ENCODE measurements around the gene CTDNEP1.

CTDNEP1 gene

GRCh38 chr17:7226721-7227710 lies 24.5 kb downstream of the CTDNEP1 start:
- no peak for DNase-seq

- no peak for DNase-seq
Observed at GRCh38 chr17:7225711-7226331, 25.7 kb downstream of the CTDNEP1 start.

- DNase-seq = no peak
Observed at GRCh38 chr17:7224661-7225111, 26.8 kb downstream of the CTDNEP1 start.

- DNase-seq = no peak
Observed at GRCh38 chr17:7224110-7224509, 27.4 kb downstream of the CTDNEP1 start.

GRCh38 chr17:7223375-7223774 lies 28.2 kb downstream of the CTDNEP1 start:
- no peak for DNase-seq

GRCh38 chr17:7222972-7223292 lies 28.6 kb downstream of the CTDNEP1 start:
- DNase-seq = no peak

GRCh38 chr17:7222093-7222971 lies 29.2 kb downstream of the CTDNEP1 start:
- DNase-seq = no peak

- no peak for DNase-seq
Observed at GRCh38 chr17:7221278-7222092, 30.0 kb downstream of the CTDNEP1 start.

GRCh38 chr17:7220593-7221277 lies 30.8 kb downstream of the CTDNEP1 start:
- DNase-seq = peak; percentile 73

GRCh38 chr17:7219812-7220592 lies 31.5 kb downstream of the CTDNEP1 start, which contains the start of the genes ACADVL and DLG4:
Gene ACADVL (plus strand): TSS chr17:7219938. CDS start chr17:7219985, 47 bp downstream.
Gene DLG4 (minus strand): TSS chr17:7219836.
- peak; percentile 87 for DNase-seq

GRCh38 chr17:7219229-7219811 lies 32.2 kb downstream of the CTDNEP1 start:
- no peak for DNase-seq

GRCh38 chr17:7218758-7219157 lies 32.8 kb downstream of the CTDNEP1 start:
- no peak for DNase-seq

GRCh38 chr17:7218166-7218565 lies 33.4 kb downstream of the CTDNEP1 start:
- peak; percentile 19 for DNase-seq

- DNase-seq = peak; percentile 58
Observed at GRCh38 chr17:7217113-7217987, 34.2 kb downstream of the CTDNEP1 start.

GRCh38 chr17:7216242-7217112 lies 35.1 kb downstream of the CTDNEP1 start:
- DNase-seq = no peak

- peak; percentile 72 for DNase-seq
Observed at GRCh38 chr17:7215652-7216180, 35.8 kb downstream of the CTDNEP1 start.

- no peak for DNase-seq
Observed at GRCh38 chr17:7215136-7215638, 36.3 kb downstream of the CTDNEP1 start.

All from CD4-positive, alpha-beta T cell treated with Interleukin-17A for 4 hours (primary cell).